GM18499 (cell line): ENCODE data around the gene NEK7.
"Not testable (repeated sequence)": the region's sequence is repeated elsewhere in the genome, so short reads cannot be mapped to it uniquely, and the experiment has no call there.

Source experiments
- ATAC-seq: cut with Tn5 transposase; IDR thresholded peaks from one replicate; pipeline ENCODE4 v1.9.1; 2021; ENCODE audit warnings: moderate number of reproducible peaks; ENCODE audit not compliant: insufficient read depth, unreplicated experiment

NEK7 gene

GRCh38 chr1:198199105-198199504 is 42.3 kb downstream of the NEK7 start:
- peak; percentile 52 for ATAC-seq

- ATAC-seq = peak; percentile 77
Measured at GRCh38 chr1:198201956-198202784, 45.4 kb downstream of the NEK7 start.

DNA sequence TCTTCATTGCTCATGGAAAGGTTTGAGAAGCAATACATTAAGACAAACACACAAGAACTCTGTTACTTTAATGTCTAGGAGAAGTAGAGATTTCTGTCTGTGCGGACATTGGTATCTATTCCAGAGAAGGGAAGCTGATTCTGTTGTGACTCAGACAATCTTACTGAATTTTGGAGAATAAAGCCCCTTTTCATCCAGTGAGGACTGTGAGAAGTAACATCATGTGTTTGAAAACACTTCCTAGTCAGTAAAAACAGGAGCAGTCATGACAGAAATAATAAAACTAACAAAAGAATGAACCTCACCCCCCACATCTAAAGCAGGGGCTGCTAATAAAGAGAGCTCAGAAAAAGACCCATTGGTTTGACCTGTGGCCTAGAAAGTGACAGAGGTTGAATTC is 46.6 kb downstream of the NEK7 start:
- ATAC-seq = no peak

DNA sequence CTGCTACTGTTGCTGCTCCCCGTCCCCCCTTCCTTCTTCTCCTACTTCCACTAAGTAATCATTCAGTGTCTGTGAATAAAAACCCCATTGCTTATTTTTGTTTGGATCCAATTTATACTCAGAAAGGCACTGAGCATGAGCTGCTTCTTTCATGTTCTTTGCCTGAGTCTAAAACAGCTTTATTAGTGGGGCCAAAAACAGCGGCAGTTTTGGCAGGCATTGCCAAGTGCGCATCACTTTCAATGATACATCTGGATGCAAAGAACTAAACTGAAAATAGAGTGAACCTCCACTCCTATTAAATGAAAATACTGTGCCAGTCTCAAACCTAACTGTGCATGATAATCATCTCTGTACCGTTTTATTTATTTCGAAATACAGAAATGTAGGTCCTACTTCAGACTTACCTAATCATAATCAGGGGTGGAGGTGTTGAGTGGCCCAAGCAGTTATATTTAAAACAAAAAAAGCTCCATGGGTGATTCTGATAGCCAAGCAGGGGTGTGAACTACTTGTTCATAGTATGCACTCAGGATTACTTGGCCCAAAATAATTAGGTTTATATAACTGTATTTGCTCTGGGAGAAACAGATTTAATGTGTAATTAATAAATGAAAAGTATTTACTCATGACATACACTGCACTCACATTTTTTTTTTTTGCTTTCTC is 48.4 kb downstream of the NEK7 start:
- no peak for ATAC-seq

GRCh38 chr1:198206292-198206691 is 49.5 kb downstream of the NEK7 start:
- no peak for ATAC-seq

DNA sequence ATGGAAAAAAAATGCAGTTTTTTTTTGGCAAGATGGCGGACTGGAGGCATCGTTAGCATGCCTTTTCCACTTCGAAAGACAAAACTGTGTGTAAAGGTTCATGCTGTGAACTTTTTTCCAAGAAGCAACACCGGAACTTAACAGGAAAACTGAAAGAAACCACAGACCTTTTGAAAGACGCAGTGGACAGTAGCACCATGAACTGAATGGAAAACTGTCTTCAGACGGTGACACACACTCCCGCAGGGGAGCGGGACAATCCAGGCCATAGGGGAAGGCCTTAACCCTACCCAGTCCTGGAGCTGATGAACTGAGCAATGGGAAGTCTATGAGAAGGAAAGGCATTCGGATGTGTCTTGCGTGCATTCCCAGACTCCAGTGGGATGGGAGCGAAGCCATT is 54.9 kb downstream of the NEK7 start:
- ATAC-seq = no peak

GRCh38 chr1:198212126-198212525 is 55.3 kb downstream of the NEK7 start:
- ATAC-seq = no peak

DNA sequence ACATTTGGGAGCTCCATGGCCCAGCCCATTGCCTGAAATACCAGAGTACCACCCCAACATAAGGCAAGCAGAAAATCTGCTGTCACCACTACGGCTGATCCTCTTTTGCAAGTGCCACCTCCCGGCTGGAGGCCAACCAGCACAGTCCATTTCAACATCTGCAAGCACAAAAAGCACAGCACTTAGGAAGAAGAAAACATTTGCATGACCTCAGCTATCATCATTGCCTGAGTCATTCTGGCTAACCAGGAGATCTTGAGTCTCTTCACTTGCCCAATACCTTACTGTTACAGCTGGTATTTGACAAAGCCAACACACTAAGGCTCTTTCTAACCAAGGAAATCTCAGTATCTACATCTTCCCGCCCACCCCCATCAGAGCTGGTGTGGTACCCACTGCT is 55.9 kb downstream of the NEK7 start:
- no peak for ATAC-seq

DNA sequence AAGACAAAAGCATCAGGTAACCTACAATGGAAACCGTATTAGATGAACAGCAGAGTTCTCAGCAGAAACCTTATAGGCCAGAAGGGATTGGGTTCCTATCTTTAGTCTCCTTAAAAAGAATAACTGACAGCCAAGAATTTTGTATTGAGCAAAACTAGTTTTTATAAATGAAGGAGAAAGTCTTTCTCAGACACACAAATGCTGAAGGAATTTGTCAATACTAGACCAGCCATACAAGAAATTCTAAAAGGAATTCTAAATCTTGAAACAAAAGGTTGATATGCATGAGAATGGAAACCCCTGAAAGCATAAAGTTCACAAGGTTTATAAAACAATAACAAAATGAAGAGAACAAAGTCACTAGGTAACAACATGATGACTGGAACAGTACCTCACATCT is 58.1 kb downstream of the NEK7 start:
- ATAC-seq = no peak

GRCh38 chr1:198220428-198220827 is 63.6 kb downstream of the NEK7 start:
- ATAC-seq = no peak

DNA sequence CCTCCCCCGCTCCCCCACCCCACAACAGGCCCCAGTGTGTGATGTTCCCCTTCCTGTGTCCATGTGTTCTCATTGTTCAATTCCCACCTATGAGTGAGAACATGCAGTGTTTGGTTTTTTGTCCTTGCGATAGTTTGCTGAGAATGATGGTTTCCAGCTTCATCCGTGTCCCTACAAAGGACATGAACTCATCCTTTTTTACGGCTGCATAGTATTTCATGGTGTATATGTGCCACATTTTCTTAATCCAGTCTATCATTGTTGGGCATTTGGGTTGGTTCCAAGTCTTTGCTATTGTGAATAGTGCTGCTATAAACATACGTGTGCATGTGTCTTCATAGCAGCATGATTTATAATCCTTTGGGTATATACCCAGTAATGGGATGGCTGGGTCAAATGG is 70.2 kb downstream of the NEK7 start:
- not testable (repeated sequence) for ATAC-seq

DNA sequence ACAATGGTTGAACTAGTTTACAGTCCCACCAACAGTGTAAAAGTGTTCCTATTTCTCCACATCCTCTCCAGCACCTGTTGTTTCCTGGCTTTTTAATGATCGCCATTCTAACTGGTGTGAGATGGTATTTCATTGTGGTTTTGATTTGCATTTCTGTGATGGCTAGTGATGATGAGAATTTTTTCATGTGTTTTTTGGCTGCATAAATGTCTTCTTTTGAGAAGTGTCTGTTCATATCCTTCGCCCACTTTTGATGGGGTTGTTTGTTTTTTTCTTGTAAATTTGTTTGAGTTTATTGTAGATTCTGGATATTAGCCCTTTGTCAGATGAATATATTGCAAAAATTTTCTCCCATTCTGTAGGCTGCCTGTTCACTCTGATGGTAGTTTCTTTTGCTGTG is 70.7 kb downstream of the NEK7 start:
- not testable (repeated sequence) for ATAC-seq

GRCh38 chr1:198228925-198229324 is 72.1 kb downstream of the NEK7 start:
- no peak for ATAC-seq

DNA sequence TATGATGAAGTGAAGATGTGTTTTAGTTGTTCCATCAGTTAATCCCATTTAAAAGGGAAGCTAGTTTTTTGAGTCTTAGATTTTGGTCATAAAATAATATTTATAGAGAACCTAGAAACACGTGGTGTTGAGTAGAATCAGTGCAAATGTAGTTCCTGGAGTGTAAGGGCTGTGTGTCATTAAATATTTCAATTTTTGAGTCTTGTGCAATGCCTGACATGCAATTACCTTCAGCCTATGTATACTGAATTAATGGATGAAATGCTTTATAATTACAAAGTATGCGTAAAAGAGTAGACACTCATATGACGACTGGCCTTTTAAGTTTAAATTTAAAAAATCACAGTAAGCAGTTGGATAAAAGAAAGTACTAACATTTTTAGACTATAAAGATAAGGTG is 75.0 kb downstream of the NEK7 start:
- ATAC-seq = no peak

DNA sequence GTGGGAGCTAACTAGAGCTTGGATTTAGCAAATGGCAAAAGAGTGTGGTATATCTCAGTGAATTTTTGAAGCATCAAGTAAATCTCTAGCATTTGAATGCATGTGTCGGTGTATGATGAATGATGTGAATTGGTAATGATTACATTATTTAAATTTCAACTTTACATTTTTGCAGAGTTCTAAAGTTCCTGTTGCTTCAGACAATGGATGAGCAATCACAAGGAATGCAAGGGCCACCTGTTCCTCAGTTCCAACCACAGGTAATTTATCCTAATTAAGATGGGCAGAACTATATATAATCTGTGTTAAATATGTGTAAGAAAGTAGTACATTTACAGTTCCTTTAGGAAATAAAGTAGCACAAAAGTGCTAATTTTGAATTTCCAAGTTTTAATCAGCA is 75.6 kb downstream of the NEK7 start:
- no peak for ATAC-seq

GRCh38 chr1:198232940-198233675 is 76.3 kb downstream of the NEK7 start:
- no peak for ATAC-seq

GRCh38 chr1:198234520-198235251 is 77.9 kb downstream of the NEK7 start:
- no peak for ATAC-seq

- ATAC-seq = no peak
Measured at GRCh38 chr1:198238121-198238520, 81.3 kb downstream of the NEK7 start.

DNA sequence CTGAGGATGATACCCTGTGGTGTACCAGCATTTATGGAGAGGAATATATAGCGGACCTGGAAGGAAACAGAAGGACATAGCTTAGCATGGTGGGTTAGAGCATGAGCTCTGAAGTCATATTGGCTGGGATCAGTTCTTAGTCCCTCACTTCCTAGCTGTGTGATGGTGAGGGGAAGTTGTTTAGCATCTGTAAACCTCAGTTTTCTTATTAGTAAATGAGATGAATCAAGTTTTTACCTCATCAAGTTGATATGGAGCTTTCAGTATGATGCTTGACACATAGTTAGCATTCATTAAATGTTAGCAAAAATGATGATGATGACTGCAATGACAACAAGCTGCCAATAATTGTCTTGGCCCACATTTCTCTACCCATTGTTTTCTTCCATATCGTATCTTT is 84.8 kb downstream of the NEK7 start:
- no peak for ATAC-seq

DNA sequence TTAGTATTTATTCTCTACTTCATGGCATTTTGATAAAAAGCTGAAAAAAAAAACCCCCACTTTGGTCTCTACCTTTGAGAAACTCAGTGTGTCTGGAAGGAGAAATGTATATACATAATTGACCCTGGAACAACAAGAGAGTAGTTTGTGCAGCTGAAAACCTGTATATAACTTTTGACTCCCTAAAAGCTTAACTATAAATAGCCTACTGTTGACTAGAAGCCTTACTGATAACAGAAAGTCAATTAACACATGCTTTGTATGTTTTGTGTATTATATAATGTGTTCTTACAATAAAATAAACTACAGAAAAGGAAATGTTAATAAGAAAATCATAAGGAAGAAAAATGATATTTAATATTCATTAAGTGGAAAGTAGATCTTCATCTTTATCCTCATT is 88.0 kb downstream of the NEK7 start:
- no peak for ATAC-seq

DNA sequence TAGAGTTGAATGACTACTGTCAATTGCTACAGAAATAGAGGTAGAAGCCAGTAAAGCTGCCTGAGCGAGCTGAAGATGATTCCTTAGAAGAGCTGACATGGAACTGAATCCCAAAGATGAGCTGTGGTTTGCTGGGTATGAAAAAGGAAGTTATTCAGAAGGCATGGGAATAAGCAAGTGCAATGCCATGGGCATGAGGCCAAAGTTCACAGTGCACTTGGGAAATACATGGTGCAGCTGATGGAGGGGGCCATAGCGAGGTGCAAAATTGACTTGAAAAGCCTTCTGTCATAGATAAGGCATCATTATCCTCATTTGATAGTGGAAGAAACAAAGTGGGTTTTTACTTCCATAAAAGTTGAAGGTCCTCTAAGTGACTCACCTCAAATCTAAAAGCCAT is 88.6 kb downstream of the NEK7 start:
- ATAC-seq = no peak
